NAMALWA (cell line): ENCODE data around the gene STXBP5L.
"Not testable (repeated sequence)": the region's sequence is repeated elsewhere in the genome, so short reads cannot be mapped to it uniquely, and the experiment has no call there.

ENCODE experiments used
- DNase-seq: peaks from one replicate; pipeline ENCODE4 v3.0.0-alpha.2; 2015; ENCODE audit warnings: low spot score

STXBP5L gene

DNA sequence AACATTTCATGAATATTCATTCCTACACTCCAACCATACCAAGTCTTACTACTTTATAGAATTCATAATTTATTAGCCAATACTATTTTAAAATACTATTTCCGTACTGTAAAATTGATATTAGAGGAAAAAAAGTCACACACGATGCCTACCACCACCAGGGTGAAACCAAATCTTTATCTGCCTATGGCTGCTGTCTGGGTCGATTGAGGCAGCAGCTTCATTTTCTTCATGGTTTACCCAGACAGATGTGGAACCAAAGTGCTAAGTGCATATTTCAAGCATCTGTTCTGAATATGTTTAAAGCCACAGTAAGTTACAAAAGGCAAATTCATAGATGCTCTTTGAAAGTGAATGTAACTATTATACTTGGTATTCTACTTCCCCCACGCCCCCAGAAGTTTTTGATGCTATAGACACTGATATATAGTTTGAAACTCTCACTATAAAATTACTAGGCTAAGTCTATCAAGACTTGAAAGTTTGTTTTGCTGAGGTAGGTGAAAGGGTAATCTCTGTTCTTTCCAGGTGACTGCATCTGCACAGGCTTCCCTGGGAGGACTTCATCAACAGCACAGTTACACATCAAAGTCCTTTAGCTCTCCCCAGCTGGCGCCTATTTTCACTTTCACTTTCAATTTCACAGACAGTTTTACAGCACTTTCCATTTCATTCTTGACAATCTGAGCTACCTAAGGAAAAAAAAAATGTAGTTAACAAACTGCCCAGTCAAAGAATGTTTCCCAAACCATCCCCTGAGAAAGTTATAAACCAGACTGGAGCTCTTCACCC lies 523.9 kb downstream of the STXBP5L start:
- peak; percentile 71 for DNase-seq

DNA sequence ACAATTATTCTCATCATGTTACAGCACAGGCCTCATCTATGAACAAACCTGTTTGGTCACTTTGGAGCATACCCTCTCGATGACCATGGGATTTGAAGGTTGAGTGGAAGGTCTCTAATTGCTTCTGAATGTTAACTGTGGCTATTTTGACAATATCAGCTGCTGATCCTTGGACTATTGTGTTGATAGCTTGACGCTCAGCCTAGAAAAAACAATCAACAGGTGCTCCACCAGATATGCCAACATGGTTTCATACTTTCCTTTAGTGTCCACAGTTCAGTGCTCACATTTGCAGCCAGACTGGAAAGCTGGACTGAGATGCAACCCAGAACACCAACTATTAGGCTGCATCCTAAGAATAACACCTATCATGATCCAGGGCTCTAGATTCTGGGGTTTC lies 528.1 kb downstream of the STXBP5L start:
- no peak for DNase-seq

DNA sequence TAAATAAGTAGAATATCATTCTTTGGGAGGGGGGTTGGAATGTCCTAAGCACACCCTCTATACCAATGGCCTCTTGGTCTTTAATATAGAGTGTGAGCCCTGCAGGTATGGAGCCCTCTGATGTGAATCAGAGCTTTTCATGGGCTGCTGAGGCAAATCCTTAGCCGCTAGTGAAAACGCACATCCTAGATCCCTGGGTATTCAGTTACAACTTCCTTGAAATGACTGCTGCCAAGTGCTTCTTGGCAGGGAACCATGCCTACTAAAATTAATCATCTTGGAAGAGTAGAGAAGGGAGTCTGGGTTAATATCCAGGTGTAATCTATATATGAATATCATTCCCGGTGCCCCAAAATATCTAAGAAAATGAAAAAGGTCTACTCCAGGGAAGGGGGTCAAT lies 528.6 kb downstream of the STXBP5L start:
- no peak for DNase-seq

DNA sequence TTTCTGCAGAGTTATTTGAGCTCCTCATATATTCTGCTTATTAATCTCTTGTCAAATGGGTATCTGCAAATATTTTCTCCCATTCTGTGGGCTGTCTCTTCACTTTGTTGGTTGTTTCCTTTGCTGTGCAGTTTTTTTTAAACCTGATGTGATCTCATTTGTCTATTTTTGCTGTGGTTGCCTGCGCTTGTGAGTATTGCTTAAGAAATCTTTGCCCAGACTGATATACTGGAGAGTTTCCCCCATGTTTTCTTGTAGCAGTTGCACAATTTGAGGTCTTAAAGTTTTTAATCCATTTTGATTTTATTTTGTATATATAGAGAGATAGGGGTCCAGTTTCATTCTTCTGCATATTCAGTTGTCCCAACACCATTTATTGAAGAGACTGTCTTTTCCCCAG lies 535.5 kb downstream of the STXBP5L start:
- DNase-seq: no peak

DNA sequence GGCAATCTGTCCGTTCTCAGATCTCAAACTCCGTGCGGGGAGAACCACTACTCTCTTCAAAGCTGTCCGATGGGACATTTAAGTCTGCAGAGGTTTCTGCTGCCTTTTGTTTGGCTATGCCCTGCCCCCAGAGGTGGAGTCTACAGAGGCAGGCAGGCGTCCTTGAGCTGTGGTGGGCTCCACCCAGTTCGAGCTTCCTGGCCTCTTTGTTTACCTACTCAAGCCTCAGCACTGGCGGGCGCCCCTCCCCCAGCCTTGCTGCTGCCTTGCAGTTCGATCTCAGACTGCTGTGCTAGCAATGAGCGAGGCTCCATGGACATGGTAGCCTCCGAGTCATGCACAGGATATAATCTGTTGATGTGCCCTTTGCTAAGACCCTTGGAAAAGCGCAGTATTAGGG lies 543.7 kb downstream of the STXBP5L start:
- DNase-seq: not testable (repeated sequence)

DNA sequence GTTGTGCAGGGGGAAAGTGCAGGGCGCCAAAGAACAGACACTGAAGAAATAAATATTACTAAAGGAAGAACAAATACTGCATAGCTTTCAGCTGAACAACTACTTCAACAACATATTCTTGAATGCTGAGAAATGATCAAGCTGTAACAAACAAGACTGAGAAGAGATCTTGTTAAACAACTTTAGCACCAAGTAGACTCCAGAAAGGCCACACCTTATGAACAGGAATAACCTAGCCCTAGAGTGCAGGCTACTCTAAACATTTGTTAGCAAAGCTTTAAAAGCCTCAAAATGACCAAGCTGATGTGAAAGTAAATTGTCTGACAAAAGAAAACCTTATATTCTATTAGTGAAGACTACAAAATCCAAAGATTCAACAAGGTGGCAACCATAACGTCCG lies 554.6 kb downstream of the STXBP5L start:
- no peak for DNase-seq

DNA sequence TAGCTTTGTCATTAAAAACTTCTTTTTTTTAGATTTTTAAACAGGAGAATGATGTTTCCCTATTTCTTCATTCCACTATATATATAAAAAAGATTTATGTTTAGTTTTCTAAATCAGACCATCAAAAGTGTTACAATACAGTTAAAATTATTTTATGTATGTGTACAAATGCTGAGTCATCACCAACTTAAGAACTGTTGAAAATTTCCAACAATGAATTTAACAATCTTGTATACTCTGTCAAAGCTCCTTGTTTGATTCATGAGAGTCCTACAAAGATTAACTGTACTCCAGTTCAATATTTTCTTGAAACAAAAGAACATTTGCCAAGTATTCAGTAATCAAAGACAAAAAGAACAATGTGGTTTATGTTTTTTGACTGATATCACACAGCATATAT lies 555.7 kb downstream of the STXBP5L start:
- DNase-seq: no peak

DNA sequence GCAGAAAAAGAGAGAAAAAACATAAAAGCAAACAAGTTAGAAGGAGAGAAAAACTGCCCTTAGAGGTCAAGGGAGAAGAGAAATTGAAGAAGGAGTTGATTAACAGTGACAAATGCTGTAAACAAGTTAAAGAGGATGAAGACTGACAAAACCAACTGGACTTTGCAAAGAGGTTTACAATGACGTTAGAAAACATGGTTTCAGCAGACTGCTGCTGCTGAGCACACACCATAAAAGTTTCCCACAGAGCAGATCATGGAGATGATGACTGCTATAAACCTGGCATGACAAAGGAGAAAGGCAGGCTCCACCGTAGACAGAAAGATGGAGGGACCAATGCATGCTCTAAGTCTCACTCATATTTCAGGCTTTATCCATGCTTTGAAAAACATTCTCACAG lies 559.1 kb downstream of the STXBP5L start:
- no peak for DNase-seq

DNA sequence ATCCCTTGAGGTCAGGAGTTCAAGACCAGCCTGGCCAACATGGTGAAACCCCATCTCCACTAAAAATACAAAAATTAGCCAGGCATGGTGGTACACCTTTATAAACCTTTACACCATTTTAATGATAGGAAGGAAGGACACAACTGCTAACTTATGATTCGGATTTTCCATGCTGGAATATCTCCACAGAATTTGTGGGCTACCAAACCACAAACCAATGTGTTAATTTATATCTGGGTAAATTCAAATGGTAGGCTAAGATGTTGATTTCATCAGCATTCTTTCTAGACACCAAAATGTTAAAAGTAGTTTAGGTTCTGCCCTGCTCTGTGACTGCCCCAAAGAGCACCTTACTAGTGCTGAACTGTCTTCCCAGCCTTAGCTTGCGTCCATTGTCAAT lies 565.0 kb downstream of the STXBP5L start:
- DNase-seq: no peak
